ENCODE measurements around the gene NOVA2.

DNA sequence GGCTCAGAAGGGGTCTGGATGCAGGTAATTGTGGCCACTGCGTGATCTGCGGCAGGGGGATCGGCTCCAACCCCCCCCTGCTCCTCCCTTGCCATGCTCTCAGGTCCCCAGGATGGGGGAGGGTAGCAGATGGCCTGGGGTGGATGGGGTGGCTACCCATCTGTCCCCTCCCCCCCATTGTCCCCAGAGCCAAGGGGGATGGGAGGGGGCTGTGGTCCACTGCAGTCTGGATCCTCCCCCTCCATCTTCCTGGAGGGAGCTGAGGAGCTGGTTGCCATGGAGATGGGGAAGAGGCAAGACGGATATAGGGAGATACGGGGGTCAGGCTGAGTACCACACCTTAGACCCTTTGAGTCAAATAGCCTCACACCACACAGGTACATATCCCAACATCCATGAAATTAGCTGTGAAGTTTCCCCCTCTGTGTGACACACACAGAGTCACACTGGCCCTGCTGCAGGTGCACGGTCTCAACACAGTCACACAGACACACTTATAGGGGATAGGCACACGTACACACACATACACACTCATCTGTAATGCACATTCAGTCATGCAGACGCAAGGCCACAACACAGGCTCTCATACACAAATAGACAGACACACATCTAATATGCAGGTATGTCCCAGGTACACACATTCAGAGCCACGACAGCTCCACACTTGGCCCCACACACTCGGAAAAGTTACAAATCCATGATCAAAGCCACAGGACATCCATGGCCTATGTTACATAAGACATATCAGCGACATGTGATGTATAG is 1.8 kb upstream of the NOVA2 start:
- TF ChIP-seq, protein P1, sequence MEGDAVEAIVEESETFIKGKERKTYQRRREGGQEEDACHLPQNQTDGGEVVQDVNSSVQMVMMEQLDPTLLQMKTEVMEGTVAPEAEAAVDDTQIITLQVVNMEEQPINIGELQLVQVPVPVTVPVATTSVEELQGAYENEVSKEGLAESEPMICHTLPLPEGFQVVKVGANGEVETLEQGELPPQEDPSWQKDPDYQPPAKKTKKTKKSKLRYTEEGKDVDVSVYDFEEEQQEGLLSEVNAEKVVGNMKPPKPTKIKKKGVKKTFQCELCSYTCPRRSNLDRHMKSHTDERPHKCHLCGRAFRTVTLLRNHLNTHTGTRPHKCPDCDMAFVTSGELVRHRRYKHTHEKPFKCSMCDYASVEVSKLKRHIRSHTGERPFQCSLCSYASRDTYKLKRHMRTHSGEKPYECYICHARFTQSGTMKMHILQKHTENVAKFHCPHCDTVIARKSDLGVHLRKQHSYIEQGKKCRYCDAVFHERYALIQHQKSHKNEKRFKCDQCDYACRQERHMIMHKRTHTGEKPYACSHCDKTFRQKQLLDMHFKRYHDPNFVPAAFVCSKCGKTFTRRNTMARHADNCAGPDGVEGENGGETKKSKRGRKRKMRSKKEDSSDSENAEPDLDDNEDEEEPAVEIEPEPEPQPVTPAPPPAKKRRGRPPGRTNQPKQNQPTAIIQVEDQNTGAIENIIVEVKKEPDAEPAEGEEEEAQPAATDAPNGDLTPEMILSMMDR (IDR thresholded peaks at IDR 0.05 in 2 of 3, conservative IDR thresholded peaks at IDR 0.05 in 1 of 3; ENCODE audit: borderline replicate concordance in 1 of 3, insufficient read depth in 1 of 3, low read depth in 2 of 3, low read length in 2 of 3), result no peak
- no peak for TF ChIP-seq ZNF274 (IDR thresholded peaks at IDR 0.05; ENCODE audit: low read depth, low read length)
- TF ChIP-seq POLR2A (IDR thresholded peaks at IDR 0.05; ENCODE audit: borderline replicate concordance, extremely low read depth, insufficient read depth, insufficient read length), result no peak
- TF ChIP-seq EZH2 (IDR thresholded peaks at IDR 0.05), result no peak
